ENCODE results near the gene KRT8.
A peak's percentile ranks its signal among the peaks of the same experiment; 100 is the strongest.
"Not testable (repeated sequence)": the region's sequence is repeated elsewhere in the genome, so short reads cannot be mapped to it uniquely, and the experiment has no call there.

The KRT8 gene

GRCh38 chr12:52874573-52875435 is 30.1 kb downstream of the KRT8 start:
- peak; percentile 54 for DNase-seq (ENCODE audit: low spot score)

- peak; percentile 98 for DNase-seq (ENCODE audit: low spot score)
Measured at GRCh38 chr12:52873832-52874572, 30.9 kb downstream of the KRT8 start.

GRCh38 chr12:52873513-52873831 is 31.4 kb downstream of the KRT8 start:
- DNase-seq (ENCODE audit: low spot score) = no peak

GRCh38 chr12:52872644-52873389 is 32.1 kb downstream of the KRT8 start:
- no peak for DNase-seq (ENCODE audit: low spot score)

- DNase-seq (ENCODE audit: low spot score) = peak; percentile 79
Measured at GRCh38 chr12:52871291-52872039, 33.4 kb downstream of the KRT8 start.

- peak; percentile 58 for DNase-seq (ENCODE audit: low spot score)
Measured at GRCh38 chr12:52870361-52871290, 34.2 kb downstream of the KRT8 start.

- DNase-seq (ENCODE audit: low spot score) = no peak
Measured at GRCh38 chr12:52867642-52868041, 37.2 kb downstream of the KRT8 start.

GRCh38 chr12:52867152-52867551 is 37.7 kb downstream of the KRT8 start:
- no peak for DNase-seq (ENCODE audit: low spot score)

- DNase-seq (ENCODE audit: low spot score) = peak; percentile 84
Measured at GRCh38 chr12:52865090-52865944, 39.6 kb downstream of the KRT8 start.

- DNase-seq (ENCODE audit: low spot score) = no peak
Measured at GRCh38 chr12:52862023-52862422, 42.9 kb downstream of the KRT8 start.

GRCh38 chr12:52861511-52861910 is 43.4 kb downstream of the KRT8 start:
- DNase-seq (ENCODE audit: low spot score) = no peak

GRCh38 chr12:52860102-52860823 is 44.6 kb downstream of the KRT8 start:
- peak; percentile 49 for DNase-seq (ENCODE audit: low spot score)

GRCh38 chr12:52857500-52857899 is 47.4 kb downstream of the KRT8 start:
- no peak for DNase-seq (ENCODE audit: low spot score)

- DNase-seq (ENCODE audit: low spot score) = no peak
Measured at GRCh38 chr12:52856787-52857186, 48.1 kb downstream of the KRT8 start.

- DNase-seq (ENCODE audit: low spot score) = not testable (repeated sequence)
Measured at GRCh38 chr12:52856077-52856476, 48.8 kb downstream of the KRT8 start.

- no peak for DNase-seq (ENCODE audit: low spot score)
Measured at GRCh38 chr12:52851787-52852186, 53.1 kb downstream of the KRT8 start.

- DNase-seq (ENCODE audit: low spot score) = no peak
Measured at GRCh38 chr12:52850681-52851080, 54.2 kb downstream of the KRT8 start.

GRCh38 chr12:52849511-52849910 is 55.4 kb downstream of the KRT8 start:
- no peak for DNase-seq (ENCODE audit: low spot score)

- DNase-seq (ENCODE audit: low spot score) = no peak
Measured at GRCh38 chr12:52848661-52849255, 56.1 kb downstream of the KRT8 start, which contains the start of gene KRT78. Gene KRT78, minus strand, starts transcription at chr12:52848994. Its CDS starts 64 bp downstream, at chr12:52848930.
